Measurements from ENCODE around the gene PRKAG2.

Gene PRKAG2

GRCh38 chr7:151852486-151853396 lies 24.2 kb downstream of the PRKAG2 start:
- no peak for TF ChIP-seq CTCF (IDR thresholded peaks at IDR 0.05; ENCODE audit: low read depth, low read length)
- H3K4me3 ChIP-seq (ENCODE audit: low read depth, low read length) = no peak overlapping the region

GRCh38 chr7:151851782-151852181 lies 25.1 kb downstream of the PRKAG2 start:
- TF ChIP-seq CTCF (IDR thresholded peaks at IDR 0.05; ENCODE audit: low read depth, low read length) = no peak

GRCh38 chr7:151851145-151851751 lies 25.7 kb downstream of the PRKAG2 start:
- no peak overlapping the region for H3K4me3 ChIP-seq (ENCODE audit: low read depth, low read length)
- TF ChIP-seq CTCF (IDR thresholded peaks at IDR 0.05; ENCODE audit: low read depth, low read length) = no peak

More at GRCh38 chr7:151851782-151852181, 25.1 kb downstream of the PRKAG2 start:
- no peak overlapping the region for H3K4me3 ChIP-seq (ENCODE audit: low read depth, low read length)

GRCh38 chr7:151850491-151851124 lies 26.3 kb downstream of the PRKAG2 start:
- H3K4me3 ChIP-seq (ENCODE audit: low read depth, low read length) = no peak overlapping the region
- TF ChIP-seq CTCF (IDR thresholded peaks at IDR 0.05; ENCODE audit: low read depth, low read length) = no peak

- no peak for TF ChIP-seq CTCF (IDR thresholded peaks at IDR 0.05; ENCODE audit: low read depth, low read length)
- H3K4me3 ChIP-seq (ENCODE audit: low read depth, low read length) = no peak overlapping the region
Observed at GRCh38 chr7:151849879-151850260, 27.0 kb downstream of the PRKAG2 start.

- no peak for TF ChIP-seq CTCF (IDR thresholded peaks at IDR 0.05; ENCODE audit: low read depth, low read length)
Observed at GRCh38 chr7:151849008-151849878, 27.7 kb downstream of the PRKAG2 start.

More at GRCh38 chr7:151849008-151849878, 27.7 kb downstream of the PRKAG2 start:
- H3K4me3 ChIP-seq (ENCODE audit: low read depth, low read length) = no peak overlapping the region

Data from WI38 (cell line).